Uterus (tissue), 4 donors: ENCODE data around the gene ZNF385C. TPM values are rescaled to one million over a fixed set of nuclear protein-coding genes. Genes with fewer than 3 reads are reported as not detected.

ENCODE experiments used
- DNase-seq, 2 donors: peaks; one replicate each; pipeline ENCODE4 v3.0.0-alpha.2; 2019 to 2020
- H3K27ac ChIP-seq, 2 donors: fragments of 200-600 bp; sonication (generic); 1 replicate in 1 of 2; 2 replicates in 1 of 2; pipeline ENCODE4 v1.5.1; 2016 to 2018
- H3K27me3 ChIP-seq, 2 donors: fragments of 200-600 bp; sonication (generic); one replicate each; pipeline ENCODE4 v1.5.1; 2018 to 2019; ENCODE audit warnings: control low read depth in 1 of 2
- H3K36me3 ChIP-seq, 2 donors: fragments of 200-600 bp; sonication (generic); one replicate each; pipeline ENCODE4 v1.5.1; 2019; ENCODE audit warnings: control low read depth in 1 of 2
- H3K4me1 ChIP-seq, 2 donors: fragments of 200-600 bp; sonication (generic); one replicate each; pipeline ENCODE4 v1.5.1; 2018 to 2019; ENCODE audit warnings: control low read depth in 1 of 2
- H3K4me3 ChIP-seq, 2 donors: fragments of 200-600 bp; sonication (generic); 1 replicate in 1 of 2; 2 replicates in 1 of 2; pipeline ENCODE4 v1.5.1; 2018 to 2019; ENCODE audit warnings: mild to moderate bottlenecking in 1 of 2
- H3K9me3 ChIP-seq, 2 donors: fragments of 200-600 bp; sonication (generic); one replicate each; pipeline ENCODE4 v1.5.1; 2019; ENCODE audit warnings: control low read depth in 1 of 2
- CTCF ChIP-seq, 4 experiments: fragments of 200-600 bp in 2 of 4; fragments of 450-650 bp in 2 of 4; sonication (generic) in 2 of 4; IDR thresholded peaks; one replicate each; pipeline ENCODE4 v1.5.1; 2016 to 2019; ENCODE audit warnings: antibody characterized with exemption in 4 of 4, mild to moderate bottlenecking in 2 of 4, moderate library complexity in 1 of 4
- POLR2A ChIP-seq, 2 donors: fragments of 450-650 bp; IDR thresholded peaks; one replicate each; pipeline ENCODE4 v1.6.1; 2016; ENCODE audit warnings: antibody characterized with exemption in 2 of 2, mild to moderate bottlenecking in 1 of 2, moderate library complexity in 1 of 2
- intact Hi-C: fragments of 100-400 bp; cut with DNase I; formaldehyde crosslinking; loops from one replicate; pipeline ENCODE4 v1.15.1; 2023; ENCODE audit warnings: low total_unique reads
- total RNA-seq, 4 donors: library from RNA; depleted of rRNA in 3 of 4; stranded (reverse); fragments of >200 nt in 3 of 4; gene quantifications; one replicate each; pipeline versions ENCODE4 v1.1.0 to v1.2.4, GENCODE V29; 2014 to 2023
- donor health status: DM: yes; HTN: yes; CAD: no.

ZNF385C gene
- total RNA-seq, 4 donors from 2014 or later, result 0.48 to 1.0 TPM; not detected in 2

DNA sequence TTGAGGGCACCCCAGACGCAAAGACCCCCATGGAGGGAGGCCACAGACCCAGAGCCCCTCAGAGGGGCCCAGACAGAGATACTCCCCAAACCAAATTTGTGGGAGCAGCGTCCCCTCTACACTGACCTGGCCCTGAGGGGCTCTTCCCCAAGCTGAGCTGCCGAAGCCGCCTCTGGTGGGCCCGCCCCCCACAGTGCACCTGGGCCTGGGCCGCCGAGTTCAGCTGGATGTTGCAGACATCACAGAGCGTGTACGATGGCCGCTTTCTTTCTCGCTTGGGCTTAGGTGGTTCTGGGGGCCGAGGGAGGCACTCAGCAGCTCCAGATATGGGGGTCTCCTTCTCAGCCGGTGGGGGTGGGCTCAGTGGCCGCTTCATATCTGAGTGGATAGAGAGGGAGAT, 35.6 kb downstream of the ZNF385C start:
- Histone ChIP-seq H3K4me3 (no peak overlapping the region), H3K27ac (no peak overlapping the region), H3K4me1 (no peaks in the 10 kb centered on the region), H3K36me3 (no peaks in the 10 kb centered on the region), H3K27me3 (no peaks in the 10 kb centered on the region), H3K9me3 (no peaks in the 10 kb centered on the region)
- TF ChIP-seq CTCF (IDR thresholded peaks at IDR 0.05) (no peak), POLR2A (IDR thresholded peaks at IDR 0.05) (no peak)
- DNase-seq, result no peak
- intact Hi-C loops, result no loop called here

GRCh38 chr17:42061646-42062487, 36.4 kb downstream of the ZNF385C start:
- Histone ChIP-seq H3K27ac (no peak overlapping the region), H3K4me1 (no peaks in the 10 kb centered on the region), H3K4me3 (no peak overlapping the region), H3K27me3 (no peaks in the 10 kb centered on the region), H3K9me3 (no peaks in the 10 kb centered on the region), H3K36me3 (no peaks in the 10 kb centered on the region)
- intact Hi-C loops, result no loop called here
- DNase-seq, result no peak
- TF ChIP-seq CTCF (IDR thresholded peaks at IDR 0.05) (no peak), POLR2A (IDR thresholded peaks at IDR 0.05) (no peak)

DNA sequence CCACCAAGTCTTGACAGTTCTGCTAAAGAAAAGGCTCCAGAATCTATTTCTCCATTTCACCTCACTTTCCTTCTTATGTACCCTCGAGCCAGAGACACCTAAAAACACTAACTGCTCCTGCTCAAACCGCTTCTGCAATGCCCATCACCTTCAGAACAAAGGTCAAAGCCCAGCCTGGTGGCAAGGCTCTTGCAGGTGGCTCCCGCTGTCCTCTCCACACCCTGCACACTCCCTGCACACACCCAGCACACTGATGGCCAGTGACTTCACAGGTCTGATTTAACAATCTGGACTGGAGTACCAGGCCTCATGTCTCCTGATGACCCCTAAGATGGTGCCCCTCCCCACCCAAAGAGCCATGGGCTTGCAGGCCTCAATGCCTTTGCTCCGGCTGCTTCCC, 38.0 kb downstream of the ZNF385C start:
- Histone ChIP-seq H3K27ac (no peak overlapping the region), H3K9me3 (no peaks in the 10 kb centered on the region), H3K4me1 (no peaks in the 10 kb centered on the region), H3K4me3 (no peak overlapping the region), H3K27me3 (peaks cover 0 to 4% of the 10 kb centered on the region in 2 donors), H3K36me3 (no peaks in the 10 kb centered on the region)
- DNase-seq, result no peak
- intact Hi-C loops, result no loop called here
- TF ChIP-seq CTCF (IDR thresholded peaks at IDR 0.05) (no peak), POLR2A (IDR thresholded peaks at IDR 0.05) (no peak)

DNA sequence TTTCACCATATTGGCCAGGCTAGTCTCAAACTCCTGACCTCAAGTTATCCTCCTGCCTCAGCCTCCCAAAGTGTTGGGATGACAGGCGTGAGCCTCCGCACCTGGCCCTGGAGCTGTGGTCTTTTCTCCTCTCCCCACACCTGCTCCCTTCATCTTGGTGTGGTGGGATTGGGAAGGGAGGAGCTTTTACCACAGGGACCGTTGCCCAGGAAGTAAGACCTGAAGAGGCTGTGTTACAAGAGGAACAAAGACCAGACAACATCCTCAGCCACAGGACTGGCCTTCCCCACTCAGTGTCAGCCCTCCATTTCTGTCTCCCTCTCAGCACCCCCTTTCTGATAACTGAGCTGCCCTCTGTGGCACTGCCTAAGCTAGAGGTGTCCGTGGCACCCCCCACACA, 38.5 kb downstream of the ZNF385C start:
- Histone ChIP-seq H3K4me1 (no peaks in the 10 kb centered on the region), H3K27ac (no peak overlapping the region), H3K36me3 (no peaks in the 10 kb centered on the region), H3K4me3 (no peak overlapping the region), H3K9me3 (no peaks in the 10 kb centered on the region), H3K27me3 (peaks cover 0 to 6% of the 10 kb centered on the region in 2 donors)
- intact Hi-C loops, result no loop called here
- TF ChIP-seq POLR2A (IDR thresholded peaks at IDR 0.05) (no peak), CTCF (IDR thresholded peaks at IDR 0.05) (no peak)
- DNase-seq, result no peak

DNA sequence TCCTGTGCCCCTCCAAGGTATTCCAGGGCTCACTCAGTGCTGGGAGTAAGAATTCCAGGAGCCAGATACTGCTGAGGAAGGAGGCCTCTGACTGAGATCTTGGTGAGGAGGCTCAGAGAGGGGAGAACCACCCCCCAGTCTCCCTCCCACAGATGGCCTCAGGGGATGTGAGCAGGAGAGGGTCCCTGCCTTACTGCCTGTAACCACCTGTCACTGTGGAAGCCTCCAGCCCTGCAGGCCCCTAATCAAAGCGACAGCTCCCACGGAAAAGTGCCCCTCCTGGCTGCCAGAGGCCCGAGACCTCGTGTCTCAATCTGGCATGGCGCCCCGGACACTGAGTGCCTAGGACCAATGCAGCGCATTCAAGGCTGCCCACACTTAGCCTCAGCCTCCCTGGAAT, 40.2 kb downstream of the ZNF385C start:
- TF ChIP-seq CTCF (IDR thresholded peaks at IDR 0.05) (no peak), POLR2A (IDR thresholded peaks at IDR 0.05) (no peak)
- no peaks in the 10 kb centered on the region for H3K9me3 ChIP-seq
- no peaks in the 10 kb centered on the region for H3K36me3 ChIP-seq
- H3K27ac ChIP-seq, result no peak overlapping the region
- H3K27me3 ChIP-seq, result peaks cover 0 to 6% of the 10 kb centered on the region in 2 donors
- DNase-seq, result no peak
- intact Hi-C loops, result no loop called here
- H3K4me1 ChIP-seq, result no peaks in the 10 kb centered on the region
- H3K4me3 ChIP-seq, result no peak overlapping the region
